Loucy (cell line): Measurements from ENCODE around the gene PRR35.

ENCODE experiments used
- CTCF ChIP-seq: fragments of 200-600 bp; sonication (generic); conservative IDR thresholded peaks from 2 replicates; pipeline ENCODE4 v1.5.1; 2014; ENCODE audit warnings: mild to moderate bottlenecking, antibody characterized with exemption, low read length
- EZH2phosphoT487 ChIP-seq: fragments of 200-600 bp; IDR thresholded peaks from 2 replicates; pipeline ENCODE4 v1.6.1; 2018; ENCODE audit warnings: antibody characterized with exemption, mild to moderate bottlenecking, moderate library complexity, borderline replicate concordance

- TF ChIP-seq CTCF = no peak
- TF ChIP-seq EZH2phosphoT487 = no peak
Measured at GRCh38 chr16:583470-583814, 23.2 kb downstream of the PRR35 start.
